ENCODE results near the gene NCOA3. TPM values are rescaled to one million over a fixed set of nuclear protein-coding genes. Genes with fewer than 3 reads are reported as not detected.
"Not testable (repeated sequence)": the region's sequence is repeated elsewhere in the genome, so short reads cannot be mapped to it uniquely, and the experiment has no call there.

NCOA3 gene
- total RNA-seq, 2 experiments from 2014 or later: 59.1 to 70.6 TPM

DNA sequence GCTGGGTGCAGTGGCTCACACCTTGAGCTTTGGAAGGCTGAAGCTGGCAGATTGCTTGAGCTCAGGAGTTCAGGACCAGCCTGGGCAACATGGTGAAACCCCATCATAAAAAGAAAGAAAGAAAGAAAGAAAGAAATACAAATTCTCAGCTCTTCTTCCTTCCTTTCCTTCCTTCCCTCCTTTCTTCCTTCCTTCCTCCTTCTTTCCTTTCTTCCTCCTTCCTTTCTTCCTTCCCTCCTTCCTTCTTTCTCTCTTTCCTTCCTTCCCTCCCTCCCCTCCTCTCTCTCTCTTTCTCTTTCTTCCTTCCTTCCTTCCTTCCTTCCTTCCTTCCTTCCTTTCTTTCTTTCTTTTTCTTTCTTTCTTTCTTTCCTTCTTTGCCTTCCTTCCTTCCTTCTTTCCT is 21.0 kb upstream of the NCOA3 start:
- H3K27me3 Mint-ChIP-seq: no peaks in the 10 kb centered on the region
- POLR2A ChIA-PET: no interaction called here
- no peak overlapping the region for H3K4me3 Mint-ChIP-seq
- CTCF ChIA-PET: interaction anchor here (1.9 kb wide), 1 partner anchor 10 kb away, joined by 5 read pairs; no protein-coding TSS in a partner anchor
- DNase-seq: no peak
- peaks cover 29% of the 10 kb centered on the region for H3K4me1 Mint-ChIP-seq
- no peak overlapping the region for H3K27ac Mint-ChIP-seq
- no peaks in the 10 kb centered on the region for H3K9me3 Mint-ChIP-seq
- no peaks in the 10 kb centered on the region for H3K36me3 Mint-ChIP-seq (ENCODE audit: low read depth)

DNA sequence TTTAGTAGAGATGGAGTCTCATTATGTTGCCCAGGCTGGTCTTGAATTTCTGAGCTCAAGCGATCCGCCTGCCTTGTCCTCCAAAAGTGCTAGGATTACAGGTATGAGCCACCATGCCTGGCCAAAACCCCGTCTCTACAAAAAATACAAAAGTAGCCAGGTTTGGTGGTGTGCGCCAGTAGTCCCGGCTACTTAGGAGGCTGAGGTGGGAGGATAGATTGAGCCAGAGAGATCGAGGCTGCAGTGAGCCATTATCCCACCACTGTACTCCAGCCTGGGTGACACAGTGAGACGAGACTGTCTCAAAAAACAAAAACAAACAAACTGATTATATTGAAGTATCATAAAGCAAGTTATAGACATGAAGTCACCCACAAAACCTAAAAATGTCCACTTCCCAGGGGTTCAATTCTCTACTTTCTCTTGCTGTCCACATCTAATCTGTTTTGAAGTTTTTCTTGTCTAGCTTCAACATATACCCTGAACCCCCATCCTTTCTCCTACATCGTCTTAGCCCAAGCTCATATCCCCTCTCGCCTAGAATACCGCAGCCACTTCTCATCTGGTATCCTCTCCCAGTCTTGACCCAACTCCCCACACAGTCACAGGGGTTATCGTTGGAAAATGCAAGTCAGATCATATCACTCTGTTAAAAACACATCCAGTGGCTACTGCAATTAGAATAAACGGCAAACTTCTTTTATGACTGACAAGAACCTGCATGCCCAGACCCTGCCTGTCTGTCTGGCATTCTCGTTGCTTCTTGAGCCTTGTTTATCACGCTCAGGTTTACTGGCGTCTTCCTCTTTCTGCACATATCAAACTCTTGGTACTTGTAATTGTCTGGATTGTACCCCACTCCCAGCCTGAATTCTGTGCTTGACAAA is 20.1 kb upstream of the NCOA3 start:
- Mint-ChIP-seq H3K27ac (no peak overlapping the region), H3K4me1 (peaks cover 33% of the 10 kb centered on the region), H3K9me3 (no peaks in the 10 kb centered on the region), H3K27me3 (no peaks in the 10 kb centered on the region), H3K4me3 (no peak overlapping the region), H3K36me3 (ENCODE audit: low read depth) (no peaks in the 10 kb centered on the region)
- ChIA-PET POLR2A (no interaction called here), CTCF (interaction anchor here (0.5 kb wide), 1 partner anchor 159 kb away, joined by 3 read pairs; no protein-coding TSS in a partner anchor)
- no peak for DNase-seq

DNA sequence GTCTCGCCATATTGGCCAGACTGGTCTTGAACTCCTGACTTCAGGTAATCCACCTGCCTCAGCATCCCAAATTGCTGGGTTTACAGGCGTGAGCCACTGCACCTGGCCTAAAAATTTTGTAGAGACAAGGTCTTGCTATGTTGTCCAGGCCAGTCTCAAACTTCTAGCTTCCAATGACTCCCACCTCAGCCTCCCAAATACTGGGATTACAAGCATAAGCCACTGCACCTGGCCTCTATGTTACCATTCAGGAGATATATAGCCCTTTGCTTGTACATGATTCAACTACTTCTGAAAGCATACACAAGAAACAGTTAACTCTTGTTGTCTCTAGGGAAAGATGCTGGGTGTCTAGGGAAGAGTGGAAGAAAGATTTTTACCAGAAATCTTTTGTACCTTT is 19.0 kb upstream of the NCOA3 start:
- peaks cover 44% of the 10 kb centered on the region for H3K4me1 Mint-ChIP-seq
- POLR2A ChIA-PET: no interaction called here

DNA sequence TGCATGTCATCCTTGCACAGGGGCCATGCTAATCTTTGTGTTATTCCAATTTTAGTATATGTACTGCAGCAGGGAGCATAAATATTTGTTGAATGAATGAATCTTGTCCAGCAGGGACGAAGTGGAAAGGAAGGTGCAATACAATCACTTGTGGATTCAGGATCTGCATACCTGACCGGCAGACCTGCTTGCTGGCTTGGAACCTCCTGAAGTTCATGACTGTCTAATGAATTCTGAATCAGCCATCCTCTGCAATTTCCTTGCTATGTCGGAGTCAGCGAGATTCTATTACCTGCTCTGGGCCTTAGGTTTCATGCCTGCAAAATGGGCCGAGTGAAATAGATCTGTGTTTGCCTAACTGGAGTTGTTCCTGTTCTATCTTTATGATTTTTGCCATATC is 17.4 kb upstream of the NCOA3 start:
- POLR2A ChIA-PET: no interaction called here
- H3K27me3 Mint-ChIP-seq: no peaks in the 10 kb centered on the region

More for the DNA sequence above, 19.0 kb upstream of the NCOA3 start:
- CTCF ChIA-PET: no interaction called here
- H3K27ac Mint-ChIP-seq: no peak overlapping the region
- H3K4me3 Mint-ChIP-seq: no peak overlapping the region
- DNase-seq: no peak
- no peaks in the 10 kb centered on the region for H3K9me3 Mint-ChIP-seq
- no peaks in the 10 kb centered on the region for H3K36me3 Mint-ChIP-seq (ENCODE audit: low read depth)
- no peaks in the 10 kb centered on the region for H3K27me3 Mint-ChIP-seq

DNA sequence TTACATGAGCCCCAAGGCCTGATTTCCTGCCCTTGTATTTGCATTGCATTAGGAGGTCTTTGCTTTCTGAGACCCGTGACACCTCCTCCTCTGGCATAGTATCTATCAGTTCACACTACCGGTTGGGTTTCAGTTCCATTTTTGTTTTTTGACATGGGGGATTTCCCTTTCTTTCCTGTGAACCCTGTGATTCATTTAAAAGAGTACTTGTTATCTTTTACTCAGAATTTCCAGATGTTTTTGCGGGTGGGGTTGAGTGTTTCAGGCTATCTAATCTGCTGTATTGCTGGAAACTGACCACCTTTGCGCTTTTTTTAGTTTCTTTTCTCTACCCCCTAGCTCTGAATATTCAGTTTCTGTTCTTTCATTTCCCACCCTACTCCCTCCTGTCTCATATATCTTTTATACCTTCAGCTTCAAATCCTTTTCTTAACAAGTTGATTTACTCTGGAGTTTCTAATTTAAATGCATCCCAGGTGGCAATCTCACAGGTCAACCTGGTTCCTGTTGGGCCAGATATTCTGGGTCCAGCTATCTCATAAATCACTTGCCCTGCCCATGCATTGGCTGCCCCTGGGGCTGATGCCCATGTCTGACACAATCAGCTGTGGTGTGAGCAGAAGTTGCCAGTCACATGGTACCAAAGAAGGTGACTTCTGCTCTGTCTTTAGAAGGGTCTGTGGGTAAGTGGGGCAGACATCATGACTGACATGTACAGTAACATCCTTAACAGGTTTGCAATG is 14.3 kb upstream of the NCOA3 start:
- H3K27me3 Mint-ChIP-seq: no peaks in the 10 kb centered on the region
- ChIA-PET POLR2A (no interaction called here), CTCF (interaction anchor here (0.6 to 3.0 kb wide), 7 partner anchors 9 to 134 kb away, joined by 3 to 12 read pairs (median 4); partner anchors contain the start of gene NCOA3)
- H3K36me3 Mint-ChIP-seq (ENCODE audit: low read depth): no peaks in the 10 kb centered on the region
- DNase-seq: peak; percentile 80
- peaks cover 62% of the 10 kb centered on the region for H3K4me1 Mint-ChIP-seq
- H3K27ac Mint-ChIP-seq: peak overlapping the region; percentile 91
- H3K4me3 Mint-ChIP-seq: peak overlapping the region; percentile 52
- no peaks in the 10 kb centered on the region for H3K9me3 Mint-ChIP-seq

More for the DNA sequence above, 17.4 kb upstream of the NCOA3 start:
- H3K9me3 Mint-ChIP-seq: no peaks in the 10 kb centered on the region
- no peak for DNase-seq
- no peak overlapping the region for H3K4me3 Mint-ChIP-seq
- CTCF ChIA-PET: interaction anchor here (1.0 kb wide), 1 partner anchor 9 kb away, joined by 4 read pairs; no protein-coding TSS in a partner anchor
- no peak overlapping the region for H3K27ac Mint-ChIP-seq
- H3K36me3 Mint-ChIP-seq (ENCODE audit: low read depth): no peaks in the 10 kb centered on the region
- H3K4me1 Mint-ChIP-seq: peaks cover 53% of the 10 kb centered on the region

DNA sequence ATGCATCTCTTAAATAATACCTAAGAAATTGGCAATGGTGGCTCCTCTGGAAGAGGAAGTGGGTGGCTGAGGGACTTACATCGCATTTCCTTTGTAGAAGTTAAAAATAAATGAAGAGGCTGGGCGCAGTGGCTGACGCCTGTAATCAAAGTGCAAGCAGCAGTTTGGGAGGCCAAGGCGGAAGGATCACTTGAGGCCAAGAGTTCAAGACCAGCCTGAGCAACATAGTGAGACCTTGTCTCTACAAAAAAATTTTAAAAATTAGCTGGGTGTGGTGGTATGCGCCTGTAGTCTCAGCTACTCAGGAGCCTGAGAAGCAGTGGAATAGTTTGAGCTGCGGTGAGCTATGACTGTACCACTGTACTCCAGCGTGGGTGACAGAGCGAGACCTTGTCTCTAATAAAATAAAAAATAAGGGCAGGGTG is 12.2 kb upstream of the NCOA3 start:
- Mint-ChIP-seq H3K4me1 (peaks cover 72% of the 10 kb centered on the region), H3K27me3 (no peaks in the 10 kb centered on the region), H3K27ac (peak overlapping the region; percentile 91), H3K9me3 (no peaks in the 10 kb centered on the region), H3K36me3 (ENCODE audit: low read depth) (no peaks in the 10 kb centered on the region), H3K4me3 (peak overlapping the region; percentile 11)
- CTCF ChIA-PET: interaction anchor here (1.1 to 1.7 kb wide), 5 partner anchors 12 to 121 kb away, joined by 3 to 9 read pairs (median 5); partner anchors contain the start of gene NCOA3
- POLR2A ChIA-PET: no interaction called here
- DNase-seq: peak; percentile 75

DNA sequence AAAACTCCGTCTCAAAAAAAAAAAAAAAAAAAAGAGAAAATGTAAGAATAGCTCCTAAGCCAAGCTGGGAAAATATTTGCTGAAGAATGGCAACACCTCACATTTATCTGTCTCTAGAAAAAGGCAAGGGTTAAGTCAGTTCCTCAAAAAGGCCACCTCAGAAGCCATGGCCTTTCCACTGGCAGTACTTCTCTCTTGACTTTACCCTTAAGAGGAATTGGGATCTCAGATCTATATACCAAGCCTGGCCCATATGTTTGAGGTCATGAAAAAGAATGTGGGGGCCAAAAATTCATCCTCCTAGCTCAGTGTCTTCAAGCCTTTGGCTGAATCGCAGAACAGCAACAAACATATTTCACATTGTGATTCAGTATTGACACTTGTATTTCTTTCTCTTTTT is 10.9 kb upstream of the NCOA3 start:
- ChIA-PET CTCF (interaction anchor here (0.6 to 1.5 kb wide), 4 partner anchors 11 to 32 kb away, joined by 3 to 5 read pairs (median 4); no protein-coding TSS in a partner anchor), POLR2A (no interaction called here)
- no peak for DNase-seq
- no peaks in the 10 kb centered on the region for H3K36me3 Mint-ChIP-seq (ENCODE audit: low read depth)
- no peak overlapping the region for H3K4me3 Mint-ChIP-seq
- no peaks in the 10 kb centered on the region for H3K9me3 Mint-ChIP-seq
- H3K27me3 Mint-ChIP-seq: no peaks in the 10 kb centered on the region
- H3K4me1 Mint-ChIP-seq: peaks cover 65% of the 10 kb centered on the region
- H3K27ac Mint-ChIP-seq: peak overlapping the region; percentile 19

DNA sequence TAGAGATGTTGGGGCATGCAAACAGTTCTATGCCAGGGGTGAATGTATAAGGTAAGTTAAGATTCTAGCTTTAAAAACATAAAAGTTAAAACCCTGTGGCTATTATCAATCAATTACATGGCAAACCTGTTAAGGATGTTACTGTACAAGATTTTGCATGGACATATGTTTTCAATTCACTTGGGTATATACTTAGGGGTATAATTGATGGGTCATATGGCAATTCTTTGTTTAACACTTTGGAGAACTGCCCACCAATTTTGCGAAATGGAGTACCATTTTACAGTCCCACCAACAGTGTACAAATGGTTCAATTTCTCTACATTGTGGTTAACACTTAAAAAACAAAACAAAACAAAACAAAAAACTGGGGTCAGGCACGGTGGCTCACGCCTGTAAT is 9.4 kb upstream of the NCOA3 start:
- ChIA-PET CTCF (interaction anchor here (1.4 to 3.0 kb wide), 2 partner anchors 10 to 135 kb away, joined by 3 to 22 read pairs; partner anchors contain the start of gene NCOA3), POLR2A (no interaction called here)
- Mint-ChIP-seq H3K36me3 (ENCODE audit: low read depth) (no peaks in the 10 kb centered on the region), H3K9me3 (no peaks in the 10 kb centered on the region), H3K27ac (peak overlapping the region; percentile 68), H3K4me3 (no peak overlapping the region), H3K27me3 (no peaks in the 10 kb centered on the region), H3K4me1 (peaks cover 57% of the 10 kb centered on the region)
- DNase-seq: no peak

DNA sequence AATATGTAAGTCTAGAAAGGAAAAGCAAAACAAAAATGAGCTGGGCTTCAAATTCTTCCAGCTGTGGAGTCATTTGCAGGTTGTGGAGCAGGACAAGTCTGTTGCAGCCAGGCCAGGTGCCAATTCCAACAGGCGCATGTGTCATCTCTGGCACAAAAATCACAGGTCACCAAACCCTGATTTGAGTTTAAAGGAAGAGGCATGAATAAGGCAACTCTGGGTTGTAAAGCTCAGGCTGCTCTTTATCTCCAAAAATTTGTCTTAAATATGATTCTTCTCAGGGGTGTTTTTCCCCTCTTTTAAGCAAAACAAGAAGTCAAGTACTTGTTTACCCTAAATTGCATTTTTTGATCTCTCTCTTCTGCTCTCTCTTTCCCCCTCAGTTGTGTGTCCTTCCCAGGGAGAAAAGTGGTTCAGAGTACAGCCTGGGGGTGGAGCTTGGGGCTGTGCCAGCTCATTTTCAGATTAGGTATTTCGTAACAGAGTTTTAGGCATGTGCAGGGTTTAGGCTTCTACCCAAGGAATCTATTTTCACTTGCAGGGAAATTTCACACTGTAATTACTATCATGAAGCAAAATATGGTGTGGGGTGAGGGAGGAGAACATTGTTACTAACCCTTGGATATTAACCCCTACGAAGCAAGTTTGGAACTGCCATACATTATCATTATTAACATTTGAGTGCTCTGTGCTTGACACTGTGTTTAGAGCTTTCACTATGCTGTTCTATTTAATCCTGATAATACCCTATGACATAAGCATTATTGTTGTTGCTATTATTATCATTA is 8.3 kb upstream of the NCOA3 start:
- peak overlapping the region; percentile 76 for H3K27ac Mint-ChIP-seq
- ChIA-PET POLR2A (interaction anchor here (0.6 to 1.4 kb wide), 3 partner anchors 9 to 117 kb away, joined by 3 to 10 read pairs (median 3); partner anchors contain the start of gene NCOA3), CTCF (interaction anchor here (0.5 to 3.0 kb wide), 9 partner anchors 9 to 1352 kb away, joined by 3 to 22 read pairs (median 3); partner anchors contain the start of gene NCOA3)
- H3K27me3 Mint-ChIP-seq: no peaks in the 10 kb centered on the region
- peak overlapping the region; percentile 25 for H3K4me3 Mint-ChIP-seq
- peak; percentile 55 for DNase-seq
- peaks cover 59% of the 10 kb centered on the region for H3K4me1 Mint-ChIP-seq
- peaks cover under 1% of the 10 kb centered on the region for H3K36me3 Mint-ChIP-seq (ENCODE audit: low read depth)
- no peaks in the 10 kb centered on the region for H3K9me3 Mint-ChIP-seq

DNA sequence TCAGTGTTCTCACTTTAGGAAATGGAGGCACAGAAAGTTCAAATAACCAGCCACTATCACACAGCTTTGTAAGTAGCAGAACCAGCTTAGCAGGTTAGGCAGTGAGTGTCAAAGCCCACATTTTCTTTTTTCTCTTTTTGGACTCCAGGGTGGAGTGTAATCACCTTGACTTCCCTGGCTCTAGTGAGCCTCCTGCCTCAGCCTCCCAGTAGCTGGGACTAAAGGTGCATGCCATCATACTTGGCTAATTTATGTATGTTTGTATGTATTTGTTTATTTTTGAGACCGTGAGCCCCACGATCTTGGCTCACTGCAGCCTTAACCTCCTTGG is 7.8 kb upstream of the NCOA3 start:
- no peaks in the 10 kb centered on the region for H3K27me3 Mint-ChIP-seq
- H3K4me3 Mint-ChIP-seq: no peak overlapping the region
- POLR2A ChIA-PET: interaction anchor here (0.6 to 1.4 kb wide), 3 partner anchors 8 to 116 kb away, joined by 3 to 10 read pairs (median 3); partner anchors contain the start of gene NCOA3
- H3K36me3 Mint-ChIP-seq (ENCODE audit: low read depth): peaks cover 2% of the 10 kb centered on the region
- no peak overlapping the region for H3K27ac Mint-ChIP-seq
- peaks cover 59% of the 10 kb centered on the region for H3K4me1 Mint-ChIP-seq
- CTCF ChIA-PET: interaction anchor here (0.6 to 3.0 kb wide), 4 partner anchors 9 to 110 kb away, joined by 3 to 22 read pairs (median 4); partner anchors contain the start of gene NCOA3
- H3K9me3 Mint-ChIP-seq: no peaks in the 10 kb centered on the region
- no peak for DNase-seq

DNA sequence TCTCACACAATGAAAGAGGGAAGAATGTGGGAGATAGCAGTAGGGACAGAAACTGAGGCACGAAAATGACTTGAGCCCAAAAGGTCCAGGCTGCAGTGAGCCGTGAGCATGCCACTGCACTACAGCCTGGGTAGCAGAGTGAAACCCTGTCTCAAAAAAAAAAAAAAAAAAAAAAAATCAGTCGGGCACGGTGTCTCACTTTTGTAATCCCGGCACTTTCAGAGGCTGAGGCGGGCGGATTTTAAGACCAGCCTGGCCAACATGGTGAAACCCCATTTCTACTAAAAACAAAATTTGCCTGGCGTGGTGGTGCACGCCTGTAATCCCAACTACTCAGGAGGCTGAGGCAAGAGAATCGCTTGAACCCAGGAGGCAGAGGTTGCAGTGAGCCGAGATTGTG is 7.1 kb upstream of the NCOA3 start:
- DNase-seq; POLR2A ChIA-PET; H3K36me3 Mint-ChIP-seq (ENCODE audit: low read depth); CTCF ChIA-PET; H3K9me3 Mint-ChIP-seq; H3K27ac Mint-ChIP-seq; H3K27me3 Mint-ChIP-seq; H3K4me3 Mint-ChIP-seq: not testable (repeated sequence)
- H3K4me1 Mint-ChIP-seq: peaks cover 55% of the 10 kb centered on the region

DNA sequence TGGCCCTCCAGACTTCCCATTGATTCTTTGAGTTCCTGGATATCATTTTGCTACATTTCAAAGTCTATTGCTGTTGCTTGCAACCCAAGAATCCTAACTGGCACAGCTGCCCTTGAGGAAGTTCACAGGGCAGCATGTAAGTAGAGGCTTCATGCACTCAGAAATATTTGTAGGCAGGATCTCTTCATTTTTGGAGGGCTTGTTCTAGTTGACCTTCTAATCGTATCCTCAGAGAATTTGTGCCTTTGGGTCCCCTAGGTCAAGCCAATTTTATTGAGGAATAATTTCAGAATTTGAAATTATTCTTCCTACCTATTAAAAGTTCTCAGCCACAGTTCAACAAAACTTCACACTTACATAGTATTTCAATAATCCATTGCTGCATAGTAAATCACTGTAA is 5.6 kb upstream of the NCOA3 start:
- Mint-ChIP-seq H3K27ac (no peak overlapping the region), H3K4me1 (peaks cover 60% of the 10 kb centered on the region)

More for the DNA sequence above, 5.6 kb upstream of the NCOA3 start:
- Mint-ChIP-seq H3K36me3 (ENCODE audit: low read depth) (peaks cover 2% of the 10 kb centered on the region), H3K27me3 (no peaks in the 10 kb centered on the region), H3K9me3 (no peaks in the 10 kb centered on the region), H3K4me3 (no peak overlapping the region)
- ChIA-PET CTCF (no interaction called here), POLR2A (interaction anchor here (0.7 kb wide), 1 partner anchor 40 kb away, joined by 3 read pairs; no protein-coding TSS in a partner anchor)
- no peak for DNase-seq

Data from activated CD4-positive, alpha-beta T cell treated with anti-CD3 and anti-CD28 coated beads, Interleukin-2, amount 10 ng/mL, durations not matched to agents 7 days and 5 days (primary cell).